H9 (cell line): ENCODE data around the gene PLCH1. TPM values are rescaled to one million over a fixed set of nuclear protein-coding genes. Genes with fewer than 3 reads are reported as not detected.

Experiments
- DNase-seq: peaks from one replicate; pipeline ENCODE4 v3.0.0-alpha.2; 2017
- H2AFZ ChIP-seq: one replicate; pipeline ENCODE4 v1.6.1; 2013; ENCODE audit warnings: mild to moderate bottlenecking, low read length, control low read depth, moderate library complexity
- H2AK5ac ChIP-seq: 2 replicates; pipeline ENCODE4 v1.6.1; 2013; ENCODE audit warnings: low read length, control low read depth, mixed read lengths; ENCODE audit not compliant: insufficient read length
- H2BK120ac ChIP-seq: one replicate; pipeline ENCODE4 v1.6.1; 2013; ENCODE audit warnings: low read depth, mild to moderate bottlenecking, low read length, control low read depth, inconsistent platforms; ENCODE audit not compliant: poor library complexity, severe bottlenecking
- H2BK12ac ChIP-seq: 2 replicates; pipeline ENCODE4 v1.6.1; 2013; ENCODE audit warnings: low read length, control low read depth, mixed read lengths, low read depth; ENCODE audit not compliant: insufficient read length
- H2BK15ac ChIP-seq: 2 replicates; pipeline ENCODE4 v1.6.1; 2013; ENCODE audit warnings: low read depth, low read length, control low read depth
- H2BK20ac ChIP-seq: one replicate; pipeline ENCODE4 v1.6.1; 2013; ENCODE audit warnings: low read depth, mild to moderate bottlenecking, low read length, control low read depth, inconsistent platforms; ENCODE audit not compliant: poor library complexity, severe bottlenecking
- H2BK5ac ChIP-seq: 2 replicates; pipeline ENCODE4 v1.6.1; 2013; ENCODE audit warnings: low read length, control low read depth, mixed read lengths; ENCODE audit not compliant: insufficient read length
- H3K14ac ChIP-seq: 2 replicates; pipeline ENCODE4 v1.6.1; 2013; ENCODE audit warnings: low read length, control low read depth; ENCODE audit not compliant: insufficient read depth
- H3K18ac ChIP-seq: 2 replicates; pipeline ENCODE4 v1.6.1; 2013; ENCODE audit warnings: low read depth, mild to moderate bottlenecking, mixed read lengths, low read length, control low read depth; ENCODE audit not compliant: insufficient read length
- H3K23ac ChIP-seq: 2 replicates; pipeline ENCODE4 v1.6.1; 2013; ENCODE audit warnings: low read length, control low read depth, mixed read lengths, low read depth; ENCODE audit not compliant: insufficient read length
- H3K23me2 ChIP-seq: 2 replicates; pipeline ENCODE4 v1.6.1; 2013; ENCODE audit warnings: low read depth, mild to moderate bottlenecking, mixed read lengths, low read length, control low read depth; ENCODE audit not compliant: insufficient read length, poor library complexity, severe bottlenecking
- H3K27ac ChIP-seq: 2 replicates; pipeline ENCODE4 v1.5.1; 2013; ENCODE audit warnings: low read length, control low read depth, mixed read lengths, low read depth; ENCODE audit not compliant: insufficient read length
- H3K27me3 ChIP-seq: 2 replicates; pipeline ENCODE4 v1.6.1; 2013; ENCODE audit warnings: low read length, control low read depth, inconsistent platforms; ENCODE audit not compliant: insufficient read depth
- H3K4ac ChIP-seq: 2 replicates; pipeline ENCODE4 v1.6.1; 2013; ENCODE audit warnings: low read depth, mild to moderate bottlenecking, control low read depth, inconsistent platforms, low read length, moderate library complexity
- H3K4me1 ChIP-seq: 2 replicates; pipeline ENCODE4 v1.6.1; 2013; ENCODE audit warnings: low read length, control low read depth, inconsistent platforms; ENCODE audit not compliant: insufficient read depth
- H3K4me2 ChIP-seq: 2 replicates; pipeline ENCODE4 v1.6.1; 2013; ENCODE audit warnings: low read length, control low read depth, mixed read lengths; ENCODE audit not compliant: insufficient read length, insufficient read depth
- H3K56ac ChIP-seq: 2 replicates; pipeline ENCODE4 v1.6.1; 2013; ENCODE audit warnings: low read depth, mild to moderate bottlenecking, mixed read lengths, low read length, control low read depth; ENCODE audit not compliant: insufficient read length
- H3K79me1 ChIP-seq: 2 replicates; pipeline ENCODE4 v1.6.1; 2013; ENCODE audit warnings: low read depth, mild to moderate bottlenecking, moderate library complexity, low read length, control low read depth, inconsistent platforms; ENCODE audit not compliant: insufficient read depth, poor library complexity, severe bottlenecking
- H3K79me2 ChIP-seq: 2 replicates; pipeline ENCODE4 v1.6.1; 2013; ENCODE audit warnings: low read length, control low read depth, inconsistent platforms; ENCODE audit not compliant: insufficient read depth
- H3K9ac ChIP-seq: 2 replicates; pipeline ENCODE4 v1.6.1; 2013; ENCODE audit warnings: low read length, control low read depth, mixed read lengths; ENCODE audit not compliant: insufficient read length; ENCODE audit errors: extremely low read depth
- H3K9me3 ChIP-seq: one replicate; pipeline ENCODE4 v1.6.1; 2013; ENCODE audit warnings: low read depth, low read length, inconsistent platforms; ENCODE audit not compliant: control insufficient read depth
- H3T11ph ChIP-seq: one replicate; pipeline ENCODE4 v1.6.1; 2013; ENCODE audit warnings: mild to moderate bottlenecking, low read length, control low read depth, inconsistent platforms
- H4K20me1 ChIP-seq: one replicate; pipeline ENCODE4 v1.6.1; 2013; ENCODE audit not compliant: control insufficient read depth, insufficient read length, insufficient read depth
- H4K5ac ChIP-seq: 2 replicates; pipeline ENCODE4 v1.6.1; 2013; ENCODE audit warnings: low read depth, mild to moderate bottlenecking, mixed read lengths, low read length, control low read depth; ENCODE audit not compliant: insufficient read length
- H4K8ac ChIP-seq: replicated peaks from 2 replicates; pipeline ENCODE4 v1.6.1; 2013; ENCODE audit warnings: low read length, control low read depth, mixed read lengths, low read depth; ENCODE audit not compliant: insufficient read length
- H4K91ac ChIP-seq: 2 replicates; pipeline ENCODE4 v1.6.1; 2013; ENCODE audit warnings: low read depth, mild to moderate bottlenecking, moderate library complexity, mixed read lengths, low read length, control low read depth; ENCODE audit not compliant: insufficient read length
- H3K27ac Mint-ChIP-seq, 3 experiments: 2 replicates in 2 of 3; 3 replicates in 1 of 3; pipeline ENCODE4 v1.8.0; 2020 to 2021; ENCODE audit warnings: mixed read lengths in 3 of 3, mild to moderate bottlenecking in 1 of 3, moderate library complexity in 1 of 3
- H3K27me3 Mint-ChIP-seq: 2 replicates; pipeline ENCODE4 v1.8.0; 2021; ENCODE audit warnings: low read depth, mild to moderate bottlenecking, moderate library complexity, mixed read lengths
- H3K36me3 Mint-ChIP-seq, 3 experiments: 2 replicates in 2 of 3; 3 replicates in 1 of 3; pipeline ENCODE4 v1.8.0; 2020 to 2021; ENCODE audit warnings: low read depth in 3 of 3, mixed read lengths in 3 of 3; ENCODE audit not compliant: insufficient read depth in 1 of 3
- H3K4me1 Mint-ChIP-seq, 2 experiments: 2 replicates each; pipeline ENCODE4 v1.8.0; 2020; ENCODE audit warnings: mixed read lengths in 2 of 2
- H3K4me3 Mint-ChIP-seq, 2 experiments: 2 replicates in 1 of 2; 3 replicates in 1 of 2; pipeline ENCODE4 v1.8.0; 2020 to 2021; ENCODE audit warnings: mild to moderate bottlenecking in 2 of 2, mixed read lengths in 2 of 2, moderate library complexity in 1 of 2
- H3K9me3 Mint-ChIP-seq, 2 experiments: 2 replicates in 1 of 2; 3 replicates in 1 of 2; pipeline ENCODE4 v1.8.0; 2020; ENCODE audit warnings: mild to moderate bottlenecking in 2 of 2, mixed read lengths in 2 of 2, moderate library complexity in 1 of 2
- CTCF ChIP-seq: fragments of 200-600 bp; sonication (generic); conservative IDR thresholded peaks from 3 replicates; pipeline ENCODE4 v1.8.0; 2021; ENCODE audit warnings: antibody characterized with exemption, mild to moderate bottlenecking
- WGBS: extraction: QIAGEN DNeasy Blood & Tissue Kit; methylation state at CpG from one replicate; pipeline ENCODE4 v1.1.7; 2013; ENCODE audit warnings: missing lambda C conversion rate, low lambda C conversion rate, mixed read lengths; ENCODE audit not compliant: insufficient read length; ENCODE audit errors: extremely low coverage; 5-methylcytosine and 5-hydroxymethylcytosine counted together
- total RNA-seq: library from RNA; stranded (reverse); gene quantifications from 2 replicates; pipeline ENCODE4 v1.2.1, GENCODE V29; 2021

PLCH1 gene
- total RNA-seq, 1 experiment from 2014 or later, result 19.0 TPM

GRCh38 chr3:155407331-155407730 is 337.5 kb downstream of the PLCH1 start:
- H3K23ac ChIP-seq, result no peak overlapping the region
- peaks cover 4% of the 10 kb centered on the region in 2 experiments; a peak in 2 of 5 replicates for H3K9me3 Mint-ChIP-seq

More at GRCh38 chr3:155407331-155407730, 337.5 kb downstream of the PLCH1 start:
- H2AFZ ChIP-seq, result no peak overlapping the region
- H3K27me3 Mint-ChIP-seq, result peaks cover 3% of the 10 kb centered on the region
- H3K4ac ChIP-seq, result no peak overlapping the region
- no peak overlapping the region for H2AK5ac ChIP-seq
- no peak overlapping the region for H3K27ac Mint-ChIP-seq
- H3K9me3 ChIP-seq, result no peaks in the 10 kb centered on the region
- no peak overlapping the region for H3K14ac ChIP-seq
- H4K20me1 ChIP-seq, result no peaks in the 10 kb centered on the region
- DNase-seq, result no peak
- H3T11ph ChIP-seq, result no peak overlapping the region
- H4K91ac ChIP-seq, result no peak overlapping the region
- no peak overlapping the region for H2BK5ac ChIP-seq
- H3K79me1 ChIP-seq, result no peaks in the 10 kb centered on the region
- no peak overlapping the region for H2BK20ac ChIP-seq
- H3K4me3 Mint-ChIP-seq, result no peak overlapping the region
- no peak overlapping the region for H4K8ac ChIP-seq
- H2BK120ac ChIP-seq, result no peak overlapping the region
- H3K23me2 ChIP-seq, result no peaks in the 10 kb centered on the region
- H2BK12ac ChIP-seq, result no peak overlapping the region
- H3K27me3 ChIP-seq, result no peaks in the 10 kb centered on the region
- peaks cover 0 to 6% of the 10 kb centered on the region in 2 experiments; a peak in 2 of 4 replicates for H3K4me1 Mint-ChIP-seq
- no peak overlapping the region for H2BK15ac ChIP-seq
- no peak overlapping the region for H3K9ac ChIP-seq
- H3K4me2 ChIP-seq, result no peak overlapping the region
- TF ChIP-seq CTCF, result no peak
- no peak overlapping the region for H4K5ac ChIP-seq
- no peaks in the 10 kb centered on the region for H3K4me1 ChIP-seq
- no peak overlapping the region for H3K27ac ChIP-seq
- no peak overlapping the region for H3K18ac ChIP-seq
- 0 out of 7 replicates have a peak, but pooled peaks cover 0 to 6% (median 0%) of the 10 kb centered on the region in 3 experiments for H3K36me3 Mint-ChIP-seq
- no peak overlapping the region for H3K56ac ChIP-seq
- H3K79me2 ChIP-seq, result no peaks in the 10 kb centered on the region
- WGBS, result no CpG with 5 or more reads among the region's 1 CpG
